ENCODE data around the gene RBFOX1. TPM values are rescaled to one million over a fixed set of nuclear protein-coding genes. Genes with fewer than 3 reads are reported as not detected.

The RBFOX1 gene
- total RNA-seq, 4 donors from 2014 or later: 0.12 to 0.54 TPM; not detected in 2

DNA sequence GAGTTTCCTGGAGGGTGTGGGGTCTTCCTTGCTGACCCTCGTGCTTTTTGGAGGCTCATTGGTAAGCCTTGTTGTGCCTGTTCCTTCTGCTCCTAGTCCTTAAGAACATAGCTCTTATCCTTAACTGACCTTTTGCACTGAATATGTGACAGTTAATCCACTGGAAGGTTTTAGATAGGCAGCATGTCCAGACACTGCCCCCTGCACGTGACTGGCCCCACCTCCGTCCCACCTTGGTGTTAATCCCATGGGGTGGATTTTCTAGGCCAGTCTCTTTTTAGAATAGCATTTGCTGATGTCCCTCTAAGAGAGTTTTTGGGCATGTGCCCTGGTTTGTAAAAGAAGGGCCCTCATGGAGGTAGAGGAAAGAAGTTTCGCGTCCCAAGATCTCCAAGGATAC lies 58.3 kb downstream of the RBFOX1 start:
- WGBS, 2 donors (ENCODE audit: low coverage in 1 of 2): 68% methylated on average over 4 to 5 of the region's 5 CpGs
- Histone ChIP-seq H3K36me3 (no peaks in the 10 kb centered on the region), H3K27me3 (no peaks in the 10 kb centered on the region), H3K4me1 (no peaks in the 10 kb centered on the region), H3K9me3 (no peaks in the 10 kb centered on the region), H3K27ac (no peak overlapping the region), H3K4me3 (no peak overlapping the region)
- ATAC-seq: no peak
- TF ChIP-seq, protein P1, sequence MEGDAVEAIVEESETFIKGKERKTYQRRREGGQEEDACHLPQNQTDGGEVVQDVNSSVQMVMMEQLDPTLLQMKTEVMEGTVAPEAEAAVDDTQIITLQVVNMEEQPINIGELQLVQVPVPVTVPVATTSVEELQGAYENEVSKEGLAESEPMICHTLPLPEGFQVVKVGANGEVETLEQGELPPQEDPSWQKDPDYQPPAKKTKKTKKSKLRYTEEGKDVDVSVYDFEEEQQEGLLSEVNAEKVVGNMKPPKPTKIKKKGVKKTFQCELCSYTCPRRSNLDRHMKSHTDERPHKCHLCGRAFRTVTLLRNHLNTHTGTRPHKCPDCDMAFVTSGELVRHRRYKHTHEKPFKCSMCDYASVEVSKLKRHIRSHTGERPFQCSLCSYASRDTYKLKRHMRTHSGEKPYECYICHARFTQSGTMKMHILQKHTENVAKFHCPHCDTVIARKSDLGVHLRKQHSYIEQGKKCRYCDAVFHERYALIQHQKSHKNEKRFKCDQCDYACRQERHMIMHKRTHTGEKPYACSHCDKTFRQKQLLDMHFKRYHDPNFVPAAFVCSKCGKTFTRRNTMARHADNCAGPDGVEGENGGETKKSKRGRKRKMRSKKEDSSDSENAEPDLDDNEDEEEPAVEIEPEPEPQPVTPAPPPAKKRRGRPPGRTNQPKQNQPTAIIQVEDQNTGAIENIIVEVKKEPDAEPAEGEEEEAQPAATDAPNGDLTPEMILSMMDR (IDR thresholded peaks at IDR 0.05): no peak
- no peak for TF ChIP-seq POLR2AphosphoS5 (IDR thresholded peaks at IDR 0.05)
- no peak for TF ChIP-seq EP300 (IDR thresholded peaks at IDR 0.05)
- no peak for TF ChIP-seq POLR2A (IDR thresholded peaks at IDR 0.05)

DNA sequence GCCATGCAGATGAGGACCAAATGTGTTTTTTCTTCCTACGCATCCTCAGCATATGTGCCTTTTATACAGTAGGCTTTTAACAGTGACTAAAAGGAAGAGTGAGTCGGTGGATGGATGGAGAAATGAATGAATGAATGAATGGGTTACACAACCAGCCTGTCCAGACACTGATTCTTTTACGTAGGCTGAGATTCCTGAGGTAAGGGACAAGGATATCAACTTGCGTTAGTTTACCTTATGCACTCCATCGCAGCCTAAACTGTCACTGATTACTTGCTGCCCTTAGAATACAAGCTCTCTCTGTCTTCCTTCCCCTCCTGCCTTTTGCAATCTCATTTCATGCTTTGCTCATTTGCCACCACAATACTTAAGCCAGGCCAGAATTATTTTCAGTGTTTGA lies 59.0 kb downstream of the RBFOX1 start:
- Histone ChIP-seq H3K4me3 (no peak overlapping the region), H3K36me3 (no peaks in the 10 kb centered on the region), H3K4me1 (no peaks in the 10 kb centered on the region), H3K9me3 (no peaks in the 10 kb centered on the region), H3K27ac (no peak overlapping the region), H3K27me3 (no peaks in the 10 kb centered on the region)
- WGBS, 2 donors (ENCODE audit: low coverage in 1 of 2): 58 to 70% methylated on average over 4 to 5 of the region's 5 CpGs
- no peak for ATAC-seq
- TF ChIP-seq, protein P1 (IDR thresholded peaks at IDR 0.05): no peak
- no peak for TF ChIP-seq POLR2AphosphoS5 (IDR thresholded peaks at IDR 0.05)
- TF ChIP-seq POLR2A (IDR thresholded peaks at IDR 0.05): no peak
- TF ChIP-seq EP300 (IDR thresholded peaks at IDR 0.05): no peak

DNA sequence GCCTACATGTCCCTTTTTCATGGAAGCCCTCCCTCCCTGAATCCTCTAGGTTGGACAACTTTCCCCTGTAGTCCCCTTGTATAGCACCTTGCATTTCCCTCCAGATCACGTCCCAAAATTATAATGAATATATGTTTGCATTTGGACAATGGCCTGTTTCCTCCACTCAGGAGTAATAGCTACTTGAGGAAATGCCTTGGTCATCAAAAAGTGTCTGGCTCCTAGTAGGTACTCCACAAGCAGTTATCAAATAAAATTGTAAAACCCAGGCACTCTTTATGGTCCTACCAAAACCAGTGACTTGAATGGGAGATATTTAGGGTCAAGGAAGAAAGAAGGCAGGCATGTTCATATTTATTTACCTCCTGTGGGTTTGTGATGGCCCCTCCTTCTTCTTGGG lies 59.6 kb downstream of the RBFOX1 start:
- Histone ChIP-seq H3K27ac (no peak overlapping the region), H3K4me3 (no peak overlapping the region), H3K27me3 (no peaks in the 10 kb centered on the region), H3K4me1 (no peaks in the 10 kb centered on the region), H3K9me3 (no peaks in the 10 kb centered on the region), H3K36me3 (no peaks in the 10 kb centered on the region)
- no peak for ATAC-seq
- TF ChIP-seq, protein P1 (IDR thresholded peaks at IDR 0.05): no peak
- no peak for TF ChIP-seq POLR2A (IDR thresholded peaks at IDR 0.05)
- no peak for TF ChIP-seq EP300 (IDR thresholded peaks at IDR 0.05)
- no peak for TF ChIP-seq POLR2AphosphoS5 (IDR thresholded peaks at IDR 0.05)
- WGBS, 2 donors (ENCODE audit: low coverage in 1 of 2): 30 to 80% methylated on average over 1 of the region's 1 CpG

DNA sequence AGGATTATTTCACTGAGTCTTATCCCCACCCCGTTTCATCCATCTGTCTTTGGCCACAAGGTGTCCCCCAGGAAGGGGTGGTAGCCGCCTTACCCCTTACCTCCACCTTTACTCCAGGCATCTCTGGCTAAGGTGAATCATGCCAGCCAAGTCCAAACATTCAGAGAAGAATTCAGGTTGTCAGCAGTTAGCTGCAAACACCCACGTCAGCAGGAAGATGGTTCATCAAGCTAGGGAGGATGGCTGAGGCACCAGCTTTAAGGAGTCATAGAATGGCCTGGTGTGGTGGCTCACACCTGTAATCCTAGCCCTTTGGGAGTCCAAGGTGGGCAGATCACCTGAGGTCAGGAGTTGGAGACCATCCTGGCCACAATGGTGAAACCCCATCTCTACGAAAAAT lies 61.0 kb downstream of the RBFOX1 start:
- no peak overlapping the region for H3K4me3 ChIP-seq
- TF ChIP-seq POLR2AphosphoS5 (IDR thresholded peaks at IDR 0.05): no peak
- TF ChIP-seq EP300 (IDR thresholded peaks at IDR 0.05): no peak
- TF ChIP-seq, protein P1 (IDR thresholded peaks at IDR 0.05): no peak
- no peak for TF ChIP-seq POLR2A (IDR thresholded peaks at IDR 0.05)
- ATAC-seq: no peak
- H3K36me3 ChIP-seq: no peaks in the 10 kb centered on the region
- H3K9me3 ChIP-seq: no peaks in the 10 kb centered on the region
- H3K4me1 ChIP-seq: no peaks in the 10 kb centered on the region
- no peaks in the 10 kb centered on the region for H3K27me3 ChIP-seq
- no peak overlapping the region for H3K27ac ChIP-seq
- WGBS, 2 donors (ENCODE audit: low coverage in 1 of 2): 78 to 92% methylated on average over 2 to 3 of the region's 4 CpGs

DNA sequence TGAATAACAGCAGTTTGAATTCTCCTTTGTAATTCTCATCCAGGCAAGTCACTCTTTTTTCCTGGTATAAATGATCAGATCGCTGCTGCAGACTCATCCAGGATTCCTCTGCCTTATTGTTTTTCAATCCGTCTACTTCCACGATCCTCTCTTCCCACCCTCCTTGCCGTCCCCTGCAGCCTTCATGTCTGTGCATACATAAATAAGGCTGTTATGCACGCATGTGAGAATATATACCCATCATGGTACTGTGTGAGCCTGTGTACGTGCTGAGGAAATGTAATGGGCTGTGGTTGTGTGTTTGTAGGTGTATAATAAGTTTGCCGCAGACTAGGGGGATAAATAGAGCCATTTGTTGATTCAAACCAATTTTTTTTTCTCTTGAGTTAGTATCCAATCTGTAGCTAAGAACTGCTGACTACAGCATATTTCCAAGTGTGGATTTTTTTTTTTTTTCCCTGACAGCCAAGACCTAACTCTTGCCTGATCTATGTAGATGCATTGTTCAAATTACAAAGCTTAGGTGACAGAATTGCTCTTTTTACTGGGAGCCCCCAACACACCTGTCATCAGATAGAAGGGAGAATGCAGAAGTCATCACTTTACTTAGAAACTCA lies 62.2 kb downstream of the RBFOX1 start:
- no peak for ATAC-seq
- no peaks in the 10 kb centered on the region for H3K27me3 ChIP-seq
- TF ChIP-seq, protein P1 (IDR thresholded peaks at IDR 0.05): no peak
- TF ChIP-seq POLR2A (IDR thresholded peaks at IDR 0.05): no peak
- no peak for TF ChIP-seq EP300 (IDR thresholded peaks at IDR 0.05)
- no peak for TF ChIP-seq POLR2AphosphoS5 (IDR thresholded peaks at IDR 0.05)
- no peaks in the 10 kb centered on the region for H3K4me1 ChIP-seq
- no peaks in the 10 kb centered on the region for H3K9me3 ChIP-seq
- WGBS, 2 donors (ENCODE audit: low coverage in 1 of 2): 64 to 79% methylated on average over 5 to 7 of the region's 7 CpGs
- H3K4me3 ChIP-seq: no peak overlapping the region
- no peak overlapping the region for H3K27ac ChIP-seq
- H3K36me3 ChIP-seq: no peaks in the 10 kb centered on the region
